Large intestine (tissue), 3 donors: Measurements from ENCODE around the gene TRNP1. TPM values are rescaled to one million over a fixed set of nuclear protein-coding genes. Genes with fewer than 3 reads are reported as not detected.
A peak's percentile ranks its signal among the peaks of the same experiment; 100 is the strongest.

Source experiments
- DNase-seq, 2 donors: peaks; one replicate each; pipeline versions ENCODE4 v3.0.0 to v3.0.0-alpha.2; 2013
- H3K27ac ChIP-seq: one replicate; pipeline ENCODE4 v1.5.1; 2013; ENCODE audit warnings: low read length
- H3K27me3 ChIP-seq: 2 replicates; pipeline ENCODE4 v1.6.1; 2013; ENCODE audit warnings: low read length; ENCODE audit not compliant: control insufficient read depth, insufficient read depth
- H3K36me3 ChIP-seq: 2 replicates; pipeline ENCODE4 v1.6.1; 2013; ENCODE audit warnings: low read length; ENCODE audit not compliant: control insufficient read depth, insufficient read depth
- H3K4me1 ChIP-seq: one replicate; pipeline ENCODE4 v1.6.1; 2013; ENCODE audit warnings: low read length; ENCODE audit not compliant: control insufficient read depth, insufficient read depth
- H3K4me3 ChIP-seq: one replicate; pipeline ENCODE4 v1.5.1; 2013; ENCODE audit warnings: low read length
- H3K9me3 ChIP-seq: one replicate; pipeline ENCODE4 v1.6.1; 2013; ENCODE audit warnings: mild to moderate bottlenecking, low read depth, low read length, moderate library complexity; ENCODE audit not compliant: control insufficient read depth
- WGBS: methylation state at CpG from one replicate; pipeline ENCODE4 v1.1.5; 2013; ENCODE audit warnings: low lambda C conversion rate; ENCODE audit not compliant: insufficient coverage; 5-methylcytosine and 5-hydroxymethylcytosine counted together
- polyA plus RNA-seq: library from polyadenylated mRNA; unstranded; fragments of 120-200 nt; gene quantifications from one replicate; pipeline ENCODE4 v1.2.1, GENCODE V29; 2013

The TRNP1 gene
- polyA plus RNA-seq, 1 donor, result 16.0 TPM

GRCh38 chr1:26951821-26952497 lies 41.5 kb upstream of the TRNP1 start:
- peaks cover 37% of the 10 kb centered on the region for H3K36me3 ChIP-seq
- no peaks in the 10 kb centered on the region for H3K27me3 ChIP-seq
- DNase-seq, result no peak
- no CpG with 5 or more reads among the region's 24 CpGs for WGBS
- peaks cover 25% of the 10 kb centered on the region for H3K4me1 ChIP-seq
- no peaks in the 10 kb centered on the region for H3K9me3 ChIP-seq
- no peak overlapping the region for H3K4me3 ChIP-seq
- H3K27ac ChIP-seq, result no peak overlapping the region

GRCh38 chr1:26953374-26953773 lies 40.1 kb upstream of the TRNP1 start:
- Histone ChIP-seq H3K4me1 (peaks cover 20% of the 10 kb centered on the region), H3K27ac (no peak overlapping the region), H3K36me3 (peaks cover 31% of the 10 kb centered on the region), H3K4me3 (no peak overlapping the region), H3K27me3 (no peaks in the 10 kb centered on the region), H3K9me3 (no peaks in the 10 kb centered on the region)
- no CpG with 5 or more reads among the region's 5 CpGs for WGBS
- DNase-seq, result no peak

GRCh38 chr1:26956321-26956720 lies 37.2 kb upstream of the TRNP1 start:
- Histone ChIP-seq H3K9me3 (no peaks in the 10 kb centered on the region), H3K27me3 (peaks cover 15% of the 10 kb centered on the region), H3K4me3 (no peak overlapping the region), H3K27ac (no peak overlapping the region), H3K4me1 (peaks cover 4% of the 10 kb centered on the region), H3K36me3 (peaks cover 5% of the 10 kb centered on the region)
- 100% methylated on average over 1 of the region's 3 CpGs for WGBS
- no peak for DNase-seq

- Histone ChIP-seq H3K36me3 (no peaks in the 10 kb centered on the region), H3K4me1 (peaks cover 3% of the 10 kb centered on the region), H3K9me3 (no peaks in the 10 kb centered on the region), H3K27ac (no peak overlapping the region), H3K27me3 (peaks cover 15% of the 10 kb centered on the region), H3K4me3 (no peak overlapping the region)
- DNase-seq, result no peak
- WGBS, result no CpG with 5 or more reads among the region's 3 CpGs
These were observed 36.2 kb upstream of the TRNP1 start for GRCh38 chr1:26957306-26957705.

- H3K9me3 ChIP-seq, result no peaks in the 10 kb centered on the region
- no peaks in the 10 kb centered on the region for H3K36me3 ChIP-seq
- peak overlapping the region; percentile 91 for H3K4me3 ChIP-seq
- H3K27ac ChIP-seq, result no peak overlapping the region
- WGBS, result no CpG with 5 or more reads among the region's 13 CpGs
- DNase-seq, result no peak
- H3K27me3 ChIP-seq, result peaks cover 15% of the 10 kb centered on the region
- peaks cover 3% of the 10 kb centered on the region for H3K4me1 ChIP-seq
These were observed 34.2 kb upstream of the TRNP1 start for GRCh38 chr1:26959270-26959669.

GRCh38 chr1:26959722-26960624 lies 33.5 kb upstream of the TRNP1 start, which contains the start of gene KDF1:
Gene KDF1, minus strand, starts transcription at chr1:26960468. Its CDS starts 8,088 bp downstream, at chr1:26952380.
- H3K27ac ChIP-seq, result peak within 1 kb of the TSS; percentile 81
- no peaks in the 10 kb centered on the region for H3K9me3 ChIP-seq
- no CpG with 5 or more reads among the region's 86 CpGs for WGBS
- peak; percentile 85 to 94 for DNase-seq
- H3K27me3 ChIP-seq, result peaks cover 15% of the 10 kb centered on the region
- peak within 1 kb of the TSS; percentile 91 for H3K4me3 ChIP-seq
- H3K36me3 ChIP-seq, result no peaks in the 10 kb centered on the region
- H3K4me1 ChIP-seq, result peaks cover 3% of the 10 kb centered on the region

GRCh38 chr1:26960625-26960966 lies 32.9 kb upstream of the TRNP1 start:
- 33% methylated on average over 1 of the region's 3 CpGs for WGBS
- H3K4me1 ChIP-seq, result peaks cover 3% of the 10 kb centered on the region
- peak overlapping the region; percentile 91 for H3K4me3 ChIP-seq
- peak overlapping the region; percentile 81 for H3K27ac ChIP-seq
- DNase-seq, result no peak
- no peaks in the 10 kb centered on the region for H3K36me3 ChIP-seq
- no peaks in the 10 kb centered on the region for H3K9me3 ChIP-seq
- peaks cover 15% of the 10 kb centered on the region for H3K27me3 ChIP-seq

GRCh38 chr1:26961826-26962225 lies 31.7 kb upstream of the TRNP1 start:
- Histone ChIP-seq H3K27me3 (peaks cover 15% of the 10 kb centered on the region), H3K4me3 (no peak overlapping the region)
- WGBS, result 93% methylated on average over 2 of the region's 3 CpGs

GRCh38 chr1:26965213-26965612 lies 28.3 kb upstream of the TRNP1 start:
- Histone ChIP-seq H3K4me3 (no peak overlapping the region), H3K4me1 (no peaks in the 10 kb centered on the region), H3K27me3 (peaks cover 4% of the 10 kb centered on the region), H3K9me3 (no peaks in the 10 kb centered on the region), H3K27ac (no peak overlapping the region), H3K36me3 (no peaks in the 10 kb centered on the region)
- DNase-seq, result no peak
- no CpG with 5 or more reads among the region's 6 CpGs for WGBS

More at GRCh38 chr1:26961826-26962225, 31.7 kb upstream of the TRNP1 start:
- Histone ChIP-seq H3K36me3 (no peaks in the 10 kb centered on the region), H3K27ac (no peak overlapping the region), H3K4me1 (peaks cover 3% of the 10 kb centered on the region), H3K9me3 (no peaks in the 10 kb centered on the region)
- DNase-seq, result no peak

- Histone ChIP-seq H3K27ac (no peak overlapping the region), H3K4me3 (no peak overlapping the region), H3K27me3 (no peaks in the 10 kb centered on the region), H3K9me3 (no peaks in the 10 kb centered on the region), H3K4me1 (no peaks in the 10 kb centered on the region), H3K36me3 (no peaks in the 10 kb centered on the region)
- no peak for DNase-seq
- 92% methylated on average over 4 of the region's 9 CpGs for WGBS
These were observed 27.9 kb upstream of the TRNP1 start for GRCh38 chr1:26965628-26966027.
